Measurements from ENCODE around the gene APOA5. TPM values are rescaled to one million over a fixed set of nuclear protein-coding genes. Genes with fewer than 3 reads are reported as not detected.
"Not testable (repeated sequence)": the region's sequence is repeated elsewhere in the genome, so short reads cannot be mapped to it uniquely, and the experiment has no call there.

Gene APOA5
- total RNA-seq, 2 donors from 2014 or later: not detected

GRCh38 chr11:116772443-116773202, 19.1 kb downstream of the APOA5 start, which contains the start of gene BUD13:
Gene BUD13, minus strand, starts transcription at chr11:116772987. Its CDS starts 23 bp downstream, at chr11:116772964.
- peak within 1 kb of the TSS; percentile 90 to 97 for H3K27ac ChIP-seq
- peaks cover 9% of the 10 kb centered on the region for H3K36me3 ChIP-seq
- peak in 1 of 2 donors; percentile 39 for TF ChIP-seq CTCF (IDR thresholded peaks at IDR 0.05)
- H3K4me3 ChIP-seq: peak within 1 kb of the TSS; percentile 64 to 94
- no peaks in the 10 kb centered on the region for H3K9me3 ChIP-seq
- peak; percentile 81 for DNase-seq (ENCODE audit: low spot score)
- H3K4me1 ChIP-seq: peaks cover 0 to 27% of the 10 kb centered on the region in 2 donors
- no peaks in the 10 kb centered on the region for H3K27me3 ChIP-seq

GRCh38 chr11:116771935-116772334, 19.7 kb downstream of the APOA5 start:
- no peak for TF ChIP-seq CTCF (IDR thresholded peaks at IDR 0.05)
- Histone ChIP-seq H3K27ac (peak overlapping the region; percentile 90 to 97), H3K27me3 (no peaks in the 10 kb centered on the region), H3K4me1 (peaks cover 0 to 27% of the 10 kb centered on the region in 2 donors), H3K4me3 (peak overlapping the region; percentile 64 to 94), H3K36me3 (peaks cover 9% of the 10 kb centered on the region), H3K9me3 (no peaks in the 10 kb centered on the region)
- no peak for DNase-seq (ENCODE audit: low spot score)

- TF ChIP-seq CTCF (IDR thresholded peaks at IDR 0.05): no peak
- no peak overlapping the region for H3K4me3 ChIP-seq
- H3K36me3 ChIP-seq: peaks cover 69% of the 10 kb centered on the region
- no peak for DNase-seq (ENCODE audit: low spot score)
- H3K27ac ChIP-seq: no peak overlapping the region
- H3K9me3 ChIP-seq: no peaks in the 10 kb centered on the region
- H3K27me3 ChIP-seq: no peaks in the 10 kb centered on the region
- no peaks in the 10 kb centered on the region for H3K4me1 ChIP-seq
Observed at GRCh38 chr11:116762132-116762531, 29.5 kb downstream of the APOA5 start.

- not testable (repeated sequence) for H3K4me1 ChIP-seq; H3K27me3 ChIP-seq; H3K4me3 ChIP-seq; H3K27ac ChIP-seq; H3K9me3 ChIP-seq; DNase-seq (ENCODE audit: low spot score)
- peaks cover 61% of the 10 kb centered on the region for H3K36me3 ChIP-seq
Observed at GRCh38 chr11:116756044-116756443, 35.6 kb downstream of the APOA5 start.

GRCh38 chr11:116750070-116750718, 41.5 kb downstream of the APOA5 start:
- no peak for TF ChIP-seq CTCF (IDR thresholded peaks at IDR 0.05)
- Histone ChIP-seq H3K4me1 (no peaks in the 10 kb centered on the region), H3K4me3 (no peak overlapping the region), H3K36me3 (peaks cover 58% of the 10 kb centered on the region), H3K9me3 (no peaks in the 10 kb centered on the region), H3K27me3 (no peaks in the 10 kb centered on the region), H3K27ac (no peak overlapping the region)
- DNase-seq (ENCODE audit: low spot score): no peak

- H3K36me3 ChIP-seq: peaks cover 13% of the 10 kb centered on the region
- H3K9me3 ChIP-seq: no peaks in the 10 kb centered on the region
- no peaks in the 10 kb centered on the region for H3K27me3 ChIP-seq
- H3K27ac ChIP-seq: no peak overlapping the region
- H3K4me3 ChIP-seq: no peak overlapping the region
- peaks cover 0 to 5% of the 10 kb centered on the region in 2 donors for H3K4me1 ChIP-seq
- no peak for DNase-seq (ENCODE audit: low spot score)
- no peak for TF ChIP-seq CTCF (IDR thresholded peaks at IDR 0.05)
Observed at GRCh38 chr11:116742104-116742503, 49.6 kb downstream of the APOA5 start.
